HL-60 (cell line): ENCODE measurements around the gene EIF2B2.

Experiments used
- CTCF ChIP-seq: IDR thresholded peaks from one replicate; pipeline ENCODE4 v1.5.1; 2011; ENCODE audit warnings: low read length, control low read depth, inconsistent platforms; ENCODE audit not compliant: insufficient read depth
- GABPA ChIP-seq: IDR thresholded peaks from 2 replicates; pipeline ENCODE4 v1.6.1; 2012; ENCODE audit warnings: low read depth
- POLR2AphosphoS5 ChIP-seq: IDR thresholded peaks from 2 replicates; pipeline ENCODE4 v1.6.1; 2012; ENCODE audit warnings: low read depth
- REST ChIP-seq: IDR thresholded peaks from 2 replicates; pipeline ENCODE4 v1.6.1; 2012; ENCODE audit warnings: low read depth; ENCODE audit not compliant: insufficient replicate concordance
- SPI1 ChIP-seq: IDR thresholded peaks from 2 replicates; pipeline ENCODE4 v1.6.1; 2012; ENCODE audit warnings: low read depth, mild to moderate bottlenecking, borderline replicate concordance

- no peak for TF ChIP-seq CTCF
- no peak for TF ChIP-seq POLR2AphosphoS5
- no peak for TF ChIP-seq REST
- TF ChIP-seq GABPA = no peak
- TF ChIP-seq SPI1 = no peak
Observed at GRCh38 chr14:74973905-74974363, 28.8 kb upstream of the EIF2B2 start.
